GM11168 (cell line): ENCODE data around the gene JARID2.

ENCODE experiments used
- in situ Hi-C: fragments of 300-500 bp; cut with MboI; formaldehyde crosslinking; loops from one replicate; pipeline ENCODE4 v1.12.0; 2022; ENCODE audit warnings: low sequenced_read_pairs; ENCODE audit not compliant: unreplicated experiment

The JARID2 gene

DNA sequence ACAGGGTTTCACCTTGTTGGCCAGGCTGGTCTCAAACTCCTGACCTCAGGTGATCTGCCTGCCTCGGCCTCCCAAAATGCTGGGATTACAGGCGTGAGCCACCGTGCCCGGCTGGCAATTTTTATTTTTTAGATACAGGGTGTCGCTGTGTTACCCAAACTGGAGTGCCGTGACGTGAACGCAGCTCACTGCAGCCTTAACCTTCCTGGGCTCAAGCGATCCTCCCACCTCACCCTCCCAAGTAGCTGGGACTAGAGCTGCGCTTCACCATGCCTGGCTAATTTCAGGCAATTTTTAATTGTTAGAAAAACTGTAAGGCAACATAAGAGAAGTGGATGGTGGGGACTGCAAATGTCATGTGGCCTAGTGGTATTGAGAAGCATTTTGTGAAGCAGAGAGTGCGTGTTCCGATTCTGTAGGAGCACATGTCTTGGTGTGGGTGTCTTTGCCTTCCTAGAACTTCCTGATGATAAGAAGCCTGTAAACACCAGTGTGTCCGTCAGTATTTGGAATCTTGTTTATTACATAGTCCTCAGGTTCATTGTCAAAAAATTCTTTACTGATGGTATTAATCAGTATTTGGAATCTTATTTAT, 18.0 kb downstream of the JARID2 start:
- in situ Hi-C loops: no loop called here

DNA sequence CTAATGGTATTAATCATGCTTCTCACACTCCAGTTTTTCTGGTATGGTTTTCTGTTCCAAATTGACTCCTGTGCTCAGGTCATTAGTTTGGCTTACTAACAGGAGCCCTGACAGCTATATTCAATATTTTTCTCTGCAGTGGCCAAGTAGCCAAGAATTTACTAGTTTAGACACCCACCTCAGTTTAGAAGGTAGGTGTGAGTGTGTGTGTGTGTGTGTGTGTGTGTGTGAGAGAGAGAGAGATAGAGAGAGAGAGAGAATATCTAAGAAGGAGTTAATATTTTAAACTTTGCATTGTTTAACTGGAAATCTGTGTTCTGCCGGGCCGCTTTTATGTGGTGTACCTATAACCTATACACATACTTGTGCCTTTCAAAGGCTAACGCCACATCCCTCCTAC, 18.5 kb downstream of the JARID2 start:
- in situ Hi-C loops: no loop called here

DNA sequence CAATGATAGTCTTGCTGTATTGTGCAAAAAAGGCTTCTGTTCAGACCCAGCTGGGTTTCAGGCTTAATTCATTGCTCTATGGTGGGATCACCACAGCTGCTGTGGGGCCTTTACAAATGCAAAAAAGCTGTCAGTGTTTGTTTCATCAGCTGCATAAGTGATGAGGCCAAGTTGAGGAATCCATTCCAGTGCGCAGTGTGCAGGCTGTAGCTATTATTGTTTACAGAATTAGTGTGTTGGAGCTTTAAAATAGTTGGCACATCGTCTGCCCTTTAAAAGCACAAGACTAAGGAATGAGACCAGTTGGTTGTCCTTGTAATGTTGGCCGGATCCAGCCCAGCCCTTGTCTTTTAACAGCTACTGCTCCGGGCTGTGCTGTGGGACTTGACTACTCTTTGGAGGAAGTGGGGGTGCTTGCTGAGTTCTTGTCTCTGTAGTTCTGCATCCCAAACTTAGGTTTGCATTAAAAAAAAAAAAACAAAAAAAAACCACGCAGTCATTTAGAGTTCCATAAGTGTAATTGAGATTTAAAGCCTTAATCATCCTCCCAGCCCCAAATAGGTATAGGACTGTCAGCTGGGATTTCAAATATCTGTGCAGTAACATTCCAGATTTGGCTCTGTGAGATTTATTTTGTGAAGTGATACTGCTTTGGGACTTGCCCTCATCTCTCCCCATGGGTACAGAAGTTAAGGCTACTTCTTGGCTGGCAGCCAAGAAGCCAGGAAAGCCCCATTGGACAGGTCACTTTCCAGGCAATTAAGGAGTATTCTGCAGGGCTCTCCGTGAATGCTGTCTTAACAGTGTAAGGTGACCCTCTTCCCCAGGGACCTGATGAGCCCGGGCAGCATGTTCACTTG, 19.3 kb downstream of the JARID2 start:
- in situ Hi-C loops: no loop called here

DNA sequence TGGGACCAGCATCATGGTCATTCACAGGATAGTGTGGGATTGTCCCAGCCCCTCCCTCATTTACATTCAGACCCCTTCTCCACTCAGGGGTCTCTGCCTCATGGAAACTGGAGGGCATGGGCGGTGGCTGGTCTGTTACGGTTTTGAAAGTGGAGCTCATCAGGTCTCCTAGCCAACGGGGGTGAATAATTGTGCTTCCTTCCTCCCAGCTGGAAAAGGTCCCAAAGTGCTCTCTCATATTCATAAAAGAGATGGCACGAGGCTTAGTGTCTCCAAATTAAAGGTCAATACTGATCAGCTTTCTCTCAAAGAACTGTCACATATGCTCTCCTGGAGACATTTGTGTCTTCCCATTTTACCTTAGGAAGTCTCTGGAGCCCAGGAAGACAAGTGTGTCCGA, 19.9 kb downstream of the JARID2 start:
- in situ Hi-C loops: no loop called here

DNA sequence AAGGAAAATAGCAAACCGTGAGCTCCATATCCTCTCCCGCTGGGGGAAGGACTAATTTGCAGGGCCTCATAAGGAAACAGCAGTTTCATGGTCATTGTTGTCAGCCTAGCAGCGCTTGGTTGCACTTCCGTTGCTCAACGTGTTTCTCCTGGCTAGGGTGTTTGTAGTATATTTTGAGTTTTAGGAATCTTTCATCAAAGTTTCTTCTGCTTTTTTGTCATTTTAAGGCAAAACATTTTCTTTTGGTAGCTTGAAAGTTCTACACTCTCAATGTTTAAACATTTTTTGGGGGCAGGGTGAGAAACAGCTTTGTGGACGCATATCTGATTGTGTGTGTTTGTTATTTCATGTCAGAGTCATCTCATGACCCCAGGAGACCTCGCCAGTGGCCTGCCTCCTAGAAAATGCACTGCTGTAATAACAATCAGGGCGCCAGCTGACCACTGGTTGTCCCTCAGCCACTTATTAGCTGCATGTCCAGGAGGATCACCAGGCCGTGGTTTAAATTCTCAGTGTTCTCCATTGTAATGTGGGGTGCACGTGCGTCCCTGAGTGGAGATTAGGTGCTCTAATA, 20.6 kb downstream of the JARID2 start:
- in situ Hi-C loops: no loop called here

DNA sequence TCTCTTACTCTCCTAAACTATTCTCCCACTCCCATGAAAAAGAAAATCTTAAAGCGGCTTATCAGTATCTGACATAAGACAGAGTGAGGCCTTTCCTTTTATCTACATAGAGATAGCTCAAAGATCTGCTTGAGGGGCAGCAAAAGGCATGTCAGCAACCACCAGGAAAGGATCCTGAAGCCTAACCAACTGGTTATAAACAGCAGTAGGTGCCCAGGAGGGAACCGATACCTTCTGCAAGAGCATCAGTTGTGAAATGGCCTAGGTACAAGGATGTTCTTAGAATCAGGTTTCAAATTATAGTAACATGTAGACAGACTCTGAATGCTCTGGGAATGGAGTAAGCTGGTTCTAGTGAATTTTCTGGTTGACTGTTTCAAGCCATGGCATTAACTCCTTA, 21.4 kb downstream of the JARID2 start:
- in situ Hi-C loops: no loop called here

DNA sequence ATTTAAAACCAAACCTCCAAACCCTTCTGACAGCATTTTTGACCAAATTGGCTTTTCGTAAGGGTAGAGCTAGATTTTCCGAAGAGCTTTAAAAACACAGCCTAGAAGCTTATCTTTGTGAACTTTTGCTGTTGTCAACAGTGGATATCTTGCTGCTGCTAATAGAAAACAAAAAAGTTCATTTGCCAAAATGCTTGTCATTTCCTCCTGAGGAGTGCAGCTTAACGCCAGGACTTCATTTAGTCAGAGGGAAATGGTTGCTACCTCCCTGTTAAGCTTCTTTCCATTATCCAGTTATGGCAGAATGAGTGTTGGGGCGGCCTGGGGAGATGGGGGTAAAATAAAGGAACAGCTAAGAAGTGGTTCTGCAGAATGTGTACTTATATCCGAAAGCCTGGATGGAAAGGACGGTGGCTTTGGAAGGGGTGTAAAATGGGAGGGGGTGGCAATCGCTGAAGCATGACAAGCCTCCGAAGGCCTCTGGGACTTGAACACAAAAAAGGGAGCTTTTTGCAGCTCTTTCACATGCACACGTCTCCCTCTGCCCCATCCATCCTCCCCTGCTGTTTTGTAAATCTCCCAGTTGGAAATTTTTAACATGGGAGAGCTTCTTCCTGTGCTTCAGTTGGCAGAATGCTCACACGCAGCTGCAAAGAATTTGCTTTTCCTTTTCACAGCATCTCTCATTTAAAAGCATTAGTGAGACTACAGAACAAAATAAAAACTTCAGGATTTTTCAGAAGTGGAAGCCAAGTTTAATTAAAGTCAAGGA, 22.5 kb downstream of the JARID2 start:
- in situ Hi-C loops: no loop called here

DNA sequence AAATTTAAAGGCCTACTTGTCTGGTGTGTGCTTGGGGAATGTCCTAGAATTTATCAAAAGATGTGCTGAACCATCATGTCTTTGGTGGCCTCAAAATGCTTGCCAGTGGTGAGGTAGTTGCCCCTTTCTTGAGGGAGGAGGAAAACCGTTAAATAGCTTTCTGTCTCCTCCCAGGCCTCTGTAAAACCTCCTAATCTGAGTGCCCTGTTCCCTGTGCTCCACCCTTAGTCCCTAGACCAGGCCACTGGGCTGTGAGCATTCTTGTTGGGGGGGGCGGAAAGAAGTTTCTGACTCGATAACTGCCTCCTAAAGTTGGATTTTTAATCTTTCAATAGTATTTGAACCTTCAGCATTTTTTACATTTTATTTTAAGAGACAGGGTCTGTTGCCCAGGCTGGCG, 23.1 kb downstream of the JARID2 start:
- in situ Hi-C loops: no loop called here

DNA sequence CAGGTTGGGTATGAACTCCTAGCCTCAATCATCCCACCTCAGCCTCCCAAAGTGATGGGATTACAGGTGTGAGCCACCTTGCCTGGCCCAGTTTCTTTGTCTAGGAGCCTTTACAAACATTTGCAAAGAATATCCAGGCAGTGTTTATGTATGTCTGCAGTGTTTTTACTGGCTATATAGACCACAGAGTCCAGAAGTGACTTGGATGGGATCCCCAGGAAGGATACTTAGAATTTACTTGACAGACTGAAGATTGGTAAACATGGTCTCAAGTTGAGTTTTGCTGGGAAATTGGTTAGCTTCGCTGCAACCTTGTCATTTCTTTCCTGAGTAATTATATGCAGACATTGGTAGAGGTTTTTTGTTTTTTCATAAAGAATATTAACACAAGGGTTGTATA, 23.8 kb downstream of the JARID2 start:
- in situ Hi-C loops: no loop called here

DNA sequence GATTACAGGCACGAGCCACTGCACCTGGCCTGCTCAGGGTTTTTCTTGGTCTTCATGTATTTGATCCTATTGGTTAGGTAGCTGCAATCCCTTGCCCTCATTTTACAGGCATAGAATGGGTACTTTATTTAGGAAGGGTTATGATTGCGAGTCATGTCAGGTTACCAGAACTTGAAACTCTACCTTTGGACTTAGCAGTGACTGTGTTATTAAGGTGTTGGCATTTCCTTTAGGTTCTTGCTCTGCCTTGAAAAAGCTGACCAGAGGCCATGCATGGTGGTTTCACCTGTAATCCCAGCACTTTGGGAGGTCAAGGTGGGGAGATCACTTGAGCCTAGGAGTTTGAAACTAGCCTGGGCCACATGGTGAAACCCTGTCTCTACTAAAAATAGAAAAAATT, 24.5 kb downstream of the JARID2 start:
- in situ Hi-C loops: no loop called here

DNA sequence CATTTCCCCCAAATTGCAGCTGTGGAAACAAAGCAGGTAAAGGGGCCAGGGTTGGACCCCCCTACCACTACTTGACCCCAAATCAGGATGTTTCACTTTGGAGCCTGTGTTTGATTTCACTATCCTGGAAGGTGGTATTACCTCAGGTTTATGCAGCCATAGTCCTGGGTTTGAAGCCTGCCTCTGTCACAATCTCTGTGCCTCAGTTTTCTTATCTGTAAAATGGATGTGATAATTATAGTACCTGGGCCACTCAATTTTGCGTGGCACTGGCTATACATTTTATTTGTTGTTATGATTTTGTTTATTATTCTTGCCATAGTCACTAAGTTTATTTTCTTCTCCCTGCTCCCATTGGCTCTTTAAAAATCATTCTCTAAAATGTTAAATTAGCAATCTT, 26.7 kb downstream of the JARID2 start:
- in situ Hi-C loops: no loop called here

DNA sequence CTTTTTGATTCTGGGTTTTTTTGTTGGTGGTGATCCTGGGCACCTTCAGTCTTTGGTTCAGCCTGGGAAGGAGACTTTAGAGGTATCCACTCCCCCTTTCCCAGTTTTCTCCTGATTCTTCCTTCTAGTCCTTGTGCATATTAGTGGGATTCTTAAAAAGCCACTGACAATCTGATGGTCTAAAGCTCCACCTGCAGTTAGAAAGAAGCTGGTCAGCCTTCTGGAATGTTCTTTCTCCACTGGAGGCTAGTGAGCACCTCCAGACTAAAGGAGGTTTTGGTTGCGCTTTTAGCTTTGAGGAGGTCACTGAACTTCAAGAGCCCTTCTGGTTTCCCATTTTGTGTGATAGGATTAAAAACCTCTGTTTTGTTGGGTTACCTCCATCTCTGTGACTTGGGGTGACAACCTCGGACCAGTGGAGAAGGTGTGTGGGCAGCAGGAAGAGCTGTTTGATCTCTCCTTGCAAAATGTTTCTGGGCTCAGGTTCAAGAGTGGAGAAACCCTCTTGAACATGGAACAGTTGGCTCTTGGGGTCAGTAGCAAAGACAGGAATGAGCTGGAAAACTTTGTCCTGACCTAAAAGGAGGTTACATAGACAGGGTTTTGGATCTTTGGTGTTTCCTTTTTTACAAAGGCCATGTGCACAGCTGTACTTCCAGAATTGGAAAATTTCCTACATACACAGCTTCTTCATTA, 29.0 kb downstream of the JARID2 start:
- in situ Hi-C loops: no loop called here

DNA sequence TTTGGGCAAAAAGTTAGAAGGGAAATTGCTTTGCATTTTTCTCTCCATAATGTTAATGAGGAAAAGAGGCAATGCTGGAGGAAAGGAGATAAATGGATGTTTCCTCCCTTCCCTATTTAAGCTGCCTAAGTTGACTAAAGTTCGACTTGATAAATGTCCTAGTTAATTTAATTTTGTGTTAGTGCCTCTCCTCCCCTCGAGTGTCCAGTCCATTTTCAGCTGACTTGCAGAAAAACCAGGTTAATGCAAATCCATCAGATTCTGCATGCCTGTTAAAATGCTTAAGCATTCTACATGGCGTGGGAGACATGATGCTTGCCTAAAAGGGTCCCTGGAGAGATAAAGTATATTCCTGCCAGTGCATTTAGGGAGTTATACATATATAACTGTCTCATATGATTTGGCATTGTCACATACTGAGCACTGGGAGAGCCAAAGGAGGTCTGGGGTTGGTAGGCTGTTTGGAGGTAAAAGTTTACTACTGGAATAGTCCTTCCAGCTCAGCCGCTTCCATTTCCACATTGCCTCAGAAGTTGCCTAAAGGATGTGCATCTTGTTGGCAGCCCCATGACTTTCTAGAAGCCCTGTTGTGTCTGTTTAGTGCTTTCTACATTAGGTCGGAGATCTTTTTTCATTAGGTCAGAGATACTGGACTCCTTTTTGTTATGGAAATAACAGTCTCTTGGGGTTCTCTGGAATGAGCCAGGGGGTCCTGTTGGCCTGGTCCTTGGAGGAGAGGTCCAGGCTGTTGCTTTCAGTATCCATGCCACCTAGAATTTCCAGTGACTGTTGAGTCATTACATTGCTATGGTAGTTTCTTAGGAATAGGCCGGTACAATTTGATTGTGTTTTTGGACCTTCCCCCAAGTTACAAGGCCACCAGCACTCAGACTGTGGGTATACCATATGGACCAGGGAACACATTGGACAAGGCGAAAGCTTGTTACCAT, 30.4 kb downstream of the JARID2 start:
- in situ Hi-C loops: no loop called here

DNA sequence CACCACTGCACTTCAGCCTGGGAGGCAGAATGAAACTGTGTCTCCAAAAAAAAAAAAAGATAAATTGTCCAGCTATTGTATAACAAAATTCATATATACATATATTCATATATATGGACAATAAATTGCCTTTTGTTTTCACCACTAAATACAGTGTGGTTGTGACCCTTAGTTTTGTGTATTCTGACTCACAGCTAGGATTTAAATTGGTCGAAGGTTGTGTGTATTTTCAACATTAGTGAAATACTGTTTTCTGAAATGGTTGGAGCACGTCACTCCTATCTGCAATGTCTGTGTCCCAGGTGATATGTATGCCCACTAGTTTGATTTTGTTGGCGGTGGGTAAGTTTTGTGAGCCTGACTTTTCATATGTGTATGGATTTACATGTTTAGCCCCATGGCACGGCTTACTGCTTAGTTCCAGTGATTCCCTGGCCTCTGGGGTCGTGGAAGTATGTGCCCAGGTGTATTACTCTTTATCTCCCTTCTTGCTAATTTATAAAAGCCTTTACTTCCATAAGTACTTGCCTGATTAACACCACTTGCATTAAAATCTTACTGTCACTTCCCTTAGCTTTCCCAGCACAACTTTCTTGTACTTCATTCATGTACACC, 33.3 kb downstream of the JARID2 start:
- in situ Hi-C loops: no loop called here

DNA sequence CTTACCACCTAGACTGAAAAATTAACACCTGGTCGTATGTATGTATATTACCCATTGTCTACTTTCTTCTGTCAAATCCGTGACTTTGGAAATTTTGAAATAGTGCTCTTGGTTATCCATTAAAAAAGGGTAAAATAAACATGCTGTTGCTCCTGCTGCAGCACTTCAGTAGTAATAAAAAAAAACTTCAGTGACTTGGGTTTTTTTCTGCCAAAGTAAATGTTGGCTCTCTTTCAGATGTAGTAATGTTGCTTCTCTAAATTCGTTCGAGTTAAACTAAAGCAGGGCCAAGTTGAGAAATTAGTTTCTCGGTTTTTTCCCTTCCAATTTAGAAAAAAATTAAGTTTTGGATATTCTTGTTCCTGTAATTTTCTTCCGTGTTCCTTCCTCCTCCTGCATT, 34.2 kb downstream of the JARID2 start:
- in situ Hi-C loops: no loop called here

DNA sequence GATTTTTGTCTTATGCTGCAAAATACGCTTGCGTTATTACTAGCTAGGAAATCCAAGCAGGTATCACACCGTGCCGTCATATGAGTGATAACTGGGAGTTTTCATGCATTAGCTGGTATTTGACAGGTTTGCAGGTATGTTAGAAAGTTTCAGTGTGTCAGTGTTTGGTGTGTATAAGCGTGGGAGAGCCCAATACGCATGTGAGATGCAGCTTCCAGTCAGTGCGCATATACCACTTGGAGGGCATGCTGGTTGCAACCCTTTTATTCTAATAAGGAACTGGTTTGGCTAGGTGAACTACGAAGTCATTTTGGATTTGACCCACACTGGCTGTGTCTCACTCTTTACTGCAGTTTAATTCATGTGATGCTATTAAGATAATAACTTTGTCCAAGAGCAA, 35.1 kb downstream of the JARID2 start:
- in situ Hi-C loops: no loop called here

DNA sequence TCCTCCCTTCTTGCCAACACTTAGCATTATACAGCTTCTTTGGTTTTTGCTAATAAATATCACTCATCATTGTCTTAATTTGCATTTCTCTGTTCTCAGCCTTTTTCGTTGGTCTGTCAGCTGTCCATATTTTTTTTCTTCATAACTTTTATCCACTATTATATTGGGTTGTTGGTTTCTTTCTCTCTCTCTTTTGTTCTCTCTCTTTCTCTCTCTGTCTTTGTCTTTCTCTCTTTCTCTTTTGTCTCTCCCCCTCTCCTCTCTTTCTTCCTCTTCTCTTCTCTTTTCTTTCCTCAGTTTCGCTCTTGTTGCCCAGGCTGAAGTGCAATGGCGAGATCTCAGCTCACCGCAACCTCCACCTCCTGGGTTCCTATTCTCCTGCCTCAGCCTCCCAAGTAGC, 36.5 kb downstream of the JARID2 start:
- in situ Hi-C loops: no loop called here

DNA sequence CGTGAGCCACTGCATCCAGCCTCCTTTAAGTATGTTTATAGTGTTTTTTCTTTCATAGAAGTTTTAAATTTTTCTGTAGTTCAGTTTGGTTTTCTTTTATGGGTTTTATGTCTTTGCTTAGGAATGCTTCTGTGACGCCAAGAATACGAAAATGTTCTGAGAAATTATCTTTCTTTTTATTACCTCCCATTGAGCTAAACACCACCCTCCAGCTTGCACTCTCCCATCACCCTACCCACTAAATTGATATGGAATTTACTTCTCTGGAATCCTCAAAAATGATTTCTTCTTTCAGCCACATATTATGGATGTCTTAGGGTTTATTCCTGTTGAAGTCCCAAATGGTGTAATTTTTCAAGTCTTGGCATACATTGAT, 38.1 kb downstream of the JARID2 start:
- in situ Hi-C loops: no loop called here

DNA sequence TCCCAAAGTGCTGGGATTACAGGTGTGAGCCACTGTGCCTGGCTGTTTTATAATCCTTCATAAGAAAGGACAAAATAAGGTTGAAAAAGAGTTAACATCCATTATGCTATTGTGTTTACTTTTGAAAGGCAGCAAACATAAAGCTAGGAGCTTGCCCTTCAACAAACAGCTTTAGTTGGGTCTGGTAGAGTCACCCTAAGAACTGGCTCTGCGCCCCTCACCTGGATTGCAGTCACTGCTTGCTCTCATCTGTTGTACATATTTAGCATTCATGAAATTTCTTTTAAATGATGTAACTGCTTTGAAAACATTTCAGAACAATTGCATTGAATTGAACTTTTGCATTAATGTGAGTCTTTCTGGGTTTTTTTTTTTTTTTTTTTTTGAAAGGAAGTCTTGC, 38.9 kb downstream of the JARID2 start:
- in situ Hi-C loops: no loop called here
